Activated naive CD4-positive, alpha-beta T cell treated with anti-CD3 and anti-CD28 coated beads, Interleukin-2, amount 50 U/mL, for 72 hours (primary cell): Measurements from ENCODE around the gene ECSCR. TPM values are rescaled to one million over a fixed set of nuclear protein-coding genes. Genes with fewer than 3 reads are reported as not detected.
"Not testable (repeated sequence)": the region's sequence is repeated elsewhere in the genome, so short reads cannot be mapped to it uniquely, and the experiment has no call there.

Experiments
- ATAC-seq, 2 donors: fragments of 150-1000 bp; cut with Tn5 transposase; 2 replicates each; pipeline ENCODE4 v1.10.0; 2021; ENCODE audit warnings: mild to moderate bottlenecking in 2 of 2, moderate library complexity in 2 of 2
- DNase-seq, 2 donors: peaks; one replicate each; pipeline ENCODE4 v3.0.0; 2021 to 2022; ENCODE audit warnings: low spot score in 2 of 2
- H3K27ac Mint-ChIP-seq, 2 donors: one replicate each; pipeline ENCODE4 v1.8.0; 2022; ENCODE audit warnings: mild to moderate bottlenecking in 2 of 2, mixed read lengths in 2 of 2
- H3K36me3 Mint-ChIP-seq, 2 donors: one replicate each; pipeline ENCODE4 v1.8.0; 2022; ENCODE audit warnings: mixed read lengths in 2 of 2
- H3K9me3 Mint-ChIP-seq, 2 donors: one replicate each; pipeline ENCODE4 v1.8.0; 2022; ENCODE audit warnings: mixed read lengths in 2 of 2
- total RNA-seq, 2 donors: library from RNA; stranded (reverse); gene quantifications; one replicate each; pipeline ENCODE4 v1.2.3, GENCODE V29; 2022

ECSCR gene, protein sequence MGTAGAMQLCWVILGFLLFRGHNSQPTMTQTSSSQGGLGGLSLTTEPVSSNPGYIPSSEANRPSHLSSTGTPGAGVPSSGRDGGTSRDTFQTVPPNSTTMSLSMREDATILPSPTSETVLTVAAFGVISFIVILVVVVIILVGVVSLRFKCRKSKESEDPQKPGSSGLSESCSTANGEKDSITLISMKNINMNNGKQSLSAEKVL
- 1 to 10 TPM in 1 of 2 donors, not detected in 1; 1.9 TPM for total RNA-seq

GRCh38 chr5:139462586-139463276 lies at the start of gene ECSCR:
Gene ECSCR (minus strand): TSS chr5:139462743. CDS start chr5:139462670, 73 bp downstream.
- H3K27ac Mint-ChIP-seq, result peak within 1 kb of the TSS; percentile 44 to 60
- no peaks in the 10 kb centered on the region for H3K9me3 Mint-ChIP-seq
- no peaks in the 10 kb centered on the region for H3K36me3 Mint-ChIP-seq
- ATAC-seq (no peak), DNase-seq (no peak)

DNA sequence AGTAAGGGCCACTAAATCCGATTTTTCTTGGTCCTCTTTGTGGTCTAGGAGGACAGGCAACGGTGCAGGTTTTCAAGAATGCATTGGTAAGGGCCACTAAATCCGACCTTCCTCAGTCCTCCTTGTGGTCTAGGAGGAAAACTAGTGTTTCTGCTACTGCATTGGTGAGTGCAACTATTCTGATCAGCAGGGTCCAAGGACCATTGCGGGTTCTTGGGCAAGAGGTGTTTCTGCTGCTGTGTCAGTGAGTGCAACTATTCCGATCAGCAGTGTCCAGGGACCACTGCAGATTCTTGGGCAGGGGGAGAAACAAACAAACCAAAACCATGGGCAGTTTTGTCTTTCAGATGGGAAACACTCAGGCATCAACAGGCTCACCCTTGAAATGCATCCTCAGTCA lies 42.2 kb upstream of the ECSCR start:
- not testable (repeated sequence) for H3K36me3 Mint-ChIP-seq, DNase-seq, ATAC-seq, H3K27ac Mint-ChIP-seq, H3K9me3 Mint-ChIP-seq

DNA sequence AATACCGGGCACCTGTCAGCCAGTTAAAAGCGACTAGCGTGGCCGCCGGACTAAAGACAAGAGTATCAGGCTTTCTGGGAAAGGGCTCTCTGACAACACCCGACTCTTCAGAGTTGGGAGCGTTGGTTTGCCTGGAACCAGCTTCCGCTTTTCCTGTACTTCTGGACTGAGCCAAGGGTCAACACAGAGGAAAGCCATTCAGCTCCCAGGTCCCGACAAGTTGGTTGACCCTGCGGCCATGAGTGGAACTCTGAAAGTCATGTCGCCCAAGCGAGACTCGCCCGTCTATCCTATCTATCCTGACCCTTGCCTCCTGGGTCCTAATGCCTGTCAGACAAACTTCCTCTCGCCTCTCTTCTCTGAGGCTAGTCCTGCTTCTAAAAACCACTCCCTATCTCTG lies 41.3 kb upstream of the ECSCR start:
- H3K36me3 Mint-ChIP-seq, H3K9me3 Mint-ChIP-seq: not testable (repeated sequence)

DNA sequence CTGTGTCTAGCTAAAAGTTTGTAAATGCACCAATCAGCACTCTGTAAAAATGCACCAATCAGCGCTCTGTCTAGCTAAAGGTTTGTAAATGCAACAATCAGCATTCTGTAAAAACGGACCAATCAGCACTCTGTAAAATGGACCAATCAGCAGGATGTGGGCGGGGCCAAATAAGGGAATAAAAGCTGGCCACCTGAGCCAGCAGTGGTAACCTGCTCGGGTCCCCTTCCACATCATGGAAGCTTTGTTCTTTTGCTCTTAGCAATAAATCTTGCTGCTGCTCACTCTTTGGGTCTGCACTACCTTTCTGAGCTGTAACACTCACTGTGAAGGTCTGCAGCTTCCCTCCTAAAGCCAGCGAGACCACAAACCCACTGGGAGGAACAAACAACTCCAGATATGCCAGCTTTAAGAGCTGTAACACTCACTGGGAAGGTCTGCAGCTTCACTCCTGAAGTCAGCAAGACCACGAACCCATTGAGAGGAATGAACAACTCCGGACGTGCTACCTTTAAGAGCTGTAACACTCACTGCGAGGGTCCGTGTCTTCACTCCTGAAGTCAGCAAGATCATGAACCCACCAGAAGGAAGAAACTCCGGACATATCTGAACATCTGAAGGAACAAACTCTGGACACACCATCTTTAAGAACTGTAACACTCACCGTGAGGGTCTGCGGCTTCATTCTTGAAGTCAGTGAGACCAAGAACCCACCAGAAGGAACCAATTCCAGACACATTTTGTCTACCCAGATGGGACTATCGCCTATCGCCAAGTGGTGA lies 40.7 kb upstream of the ECSCR start:
- DNase-seq, H3K9me3 Mint-ChIP-seq, H3K36me3 Mint-ChIP-seq, H3K27ac Mint-ChIP-seq, ATAC-seq: not testable (repeated sequence)

More for the DNA sequence above, 41.3 kb upstream of the ECSCR start:
- not testable (repeated sequence) for DNase-seq, ATAC-seq
- peak overlapping the region in 1 of 2 donors; percentile 14 for H3K27ac Mint-ChIP-seq

DNA sequence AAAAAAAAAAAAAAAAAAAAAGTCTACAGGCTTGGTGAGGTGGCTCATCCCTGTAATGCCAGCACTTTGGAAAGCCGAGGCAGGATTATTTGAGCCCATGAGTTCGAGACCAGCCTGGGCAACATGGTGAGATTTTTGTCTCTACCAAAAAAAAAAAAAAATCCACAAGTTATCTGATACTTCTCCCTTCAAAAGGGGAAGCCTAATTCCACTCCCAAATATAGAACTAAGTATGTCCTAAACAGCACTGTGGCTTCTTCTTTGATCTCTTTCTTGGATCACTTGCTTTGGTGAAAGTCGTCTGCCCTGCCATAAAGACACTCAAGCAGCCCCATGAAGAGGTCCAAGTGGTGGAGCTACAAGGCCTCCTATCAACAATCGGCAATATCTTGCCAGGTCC lies 38.8 kb upstream of the ECSCR start:
- H3K36me3 Mint-ChIP-seq, result peaks cover 0 to 4% of the 10 kb centered on the region in 2 donors
- no peak overlapping the region for H3K27ac Mint-ChIP-seq
- H3K9me3 Mint-ChIP-seq, result peaks cover 0 to 4% of the 10 kb centered on the region in 2 donors
- no peak for DNase-seq
- ATAC-seq, result no peak

GRCh38 chr5:139495638-139496435 lies 33.3 kb upstream of the ECSCR start:
- peak in 1 of 2 donors; percentile 76 for ATAC-seq
- H3K27ac Mint-ChIP-seq, result peak overlapping the region in 1 of 2 donors; percentile 66
- H3K9me3 Mint-ChIP-seq, result no peaks in the 10 kb centered on the region
- no peak for DNase-seq
- H3K36me3 Mint-ChIP-seq, result no peaks in the 10 kb centered on the region

GRCh38 chr5:139494832-139495231 lies 32.3 kb upstream of the ECSCR start:
- no peak overlapping the region for H3K27ac Mint-ChIP-seq
- DNase-seq (no peak), ATAC-seq (no peak)
- no peaks in the 10 kb centered on the region for H3K36me3 Mint-ChIP-seq
- H3K9me3 Mint-ChIP-seq, result no peaks in the 10 kb centered on the region

GRCh38 chr5:139494256-139494655 lies 31.7 kb upstream of the ECSCR start:
- H3K36me3 Mint-ChIP-seq, result no peaks in the 10 kb centered on the region
- ATAC-seq, result no peak
- no peak for DNase-seq
- H3K27ac Mint-ChIP-seq, result no peak overlapping the region
- H3K9me3 Mint-ChIP-seq, result no peaks in the 10 kb centered on the region

DNA sequence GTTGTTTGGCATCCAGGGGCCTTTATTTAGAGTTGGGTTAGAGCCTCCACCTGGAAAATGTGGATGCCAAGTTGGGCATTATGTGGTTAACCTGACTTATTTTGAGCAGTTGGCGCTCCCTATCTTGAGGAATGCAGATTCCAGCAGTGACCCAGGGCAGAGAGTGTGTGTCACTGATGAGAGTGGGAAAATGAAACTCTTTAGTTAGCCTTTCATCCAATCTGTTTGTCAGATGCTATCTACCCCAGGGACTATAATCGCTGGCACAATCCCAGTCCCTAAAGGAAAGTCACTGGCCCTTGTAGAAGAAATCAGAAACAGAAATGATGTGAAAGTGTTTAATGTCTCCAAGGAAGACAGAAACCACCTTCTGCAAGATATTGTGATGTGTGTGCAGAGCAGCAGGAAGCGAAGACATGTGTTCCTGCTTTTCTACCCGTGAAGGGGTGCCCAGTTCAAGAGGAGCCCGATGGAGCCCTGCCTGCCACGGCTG lies 30.2 kb upstream of the ECSCR start:
- Mint-ChIP-seq H3K9me3 (no peaks in the 10 kb centered on the region), H3K27ac (no peak overlapping the region), H3K36me3 (no peaks in the 10 kb centered on the region)
- ATAC-seq (peak in 1 of 2 donors; percentile 75), DNase-seq (no peak)

- ATAC-seq (peak in 1 of 2 donors; percentile 18), DNase-seq (no peak)
- Mint-ChIP-seq H3K36me3 (no peaks in the 10 kb centered on the region), H3K27ac (peak overlapping the region; percentile 50 to 75), H3K9me3 (no peaks in the 10 kb centered on the region)
Observed at GRCh38 chr5:139488260-139488659, 25.7 kb upstream of the ECSCR start.

DNA sequence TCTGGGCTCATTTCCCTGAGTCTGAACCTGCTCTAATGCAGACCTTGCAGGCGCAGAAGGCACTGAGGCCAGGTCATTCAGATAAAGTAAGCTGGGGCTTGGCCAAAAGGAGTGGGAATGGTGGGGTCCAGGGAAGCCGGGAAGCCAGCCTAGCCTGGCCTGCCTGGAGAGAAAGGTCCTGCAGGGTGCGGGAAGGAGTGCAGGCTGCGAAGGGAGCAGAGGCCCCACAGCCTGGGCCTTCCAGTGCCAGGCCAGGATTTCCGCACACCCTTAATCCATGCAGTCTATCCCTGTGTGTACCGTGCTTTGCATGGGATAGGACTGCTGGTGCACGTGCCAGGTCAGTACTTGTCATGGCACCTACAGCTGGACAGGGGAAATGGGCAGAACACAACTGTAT lies 23.7 kb upstream of the ECSCR start:
- ATAC-seq (no peak), DNase-seq (no peak)
- H3K9me3 Mint-ChIP-seq, result no peaks in the 10 kb centered on the region
- no peak overlapping the region for H3K27ac Mint-ChIP-seq
- peaks cover 6 to 17% of the 10 kb centered on the region in 2 donors for H3K36me3 Mint-ChIP-seq

DNA sequence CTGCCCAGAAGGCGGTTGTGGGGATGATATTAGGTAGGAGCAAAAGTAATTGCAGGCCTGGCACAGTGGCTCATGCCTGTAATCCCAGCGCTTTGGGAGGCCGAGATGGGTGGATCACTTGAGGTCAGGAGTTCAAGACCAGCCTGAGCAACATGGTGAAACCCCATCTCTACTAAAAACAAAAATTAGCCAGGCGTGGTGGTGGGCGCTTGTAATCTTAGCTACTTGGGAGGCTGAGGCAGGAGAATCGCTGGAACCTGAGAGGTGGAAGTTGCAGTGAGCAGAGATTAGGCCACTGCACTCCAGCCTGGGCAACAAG lies 20.3 kb upstream of the ECSCR start:
- not testable (repeated sequence) for ATAC-seq, DNase-seq, H3K9me3 Mint-ChIP-seq
- Mint-ChIP-seq H3K36me3 (peaks cover 14 to 44% of the 10 kb centered on the region in 2 donors), H3K27ac (peak overlapping the region; percentile 95 to 96)

GRCh38 chr5:139482050-139482889 lies 19.7 kb upstream of the ECSCR start, which contains the start of gene STING1:
Gene STING1 (minus strand): TSS chr5:139482758. CDS start chr5:139481704, 1,054 bp downstream.
- H3K9me3 Mint-ChIP-seq, result no peaks in the 10 kb centered on the region
- H3K27ac Mint-ChIP-seq, result peak within 1 kb of the TSS; percentile 95 to 96
- ATAC-seq, result peak; percentile 85 to 86
- peaks cover 14 to 50% of the 10 kb centered on the region in 2 donors for H3K36me3 Mint-ChIP-seq
- peak; percentile 60 to 89 for DNase-seq

DNA sequence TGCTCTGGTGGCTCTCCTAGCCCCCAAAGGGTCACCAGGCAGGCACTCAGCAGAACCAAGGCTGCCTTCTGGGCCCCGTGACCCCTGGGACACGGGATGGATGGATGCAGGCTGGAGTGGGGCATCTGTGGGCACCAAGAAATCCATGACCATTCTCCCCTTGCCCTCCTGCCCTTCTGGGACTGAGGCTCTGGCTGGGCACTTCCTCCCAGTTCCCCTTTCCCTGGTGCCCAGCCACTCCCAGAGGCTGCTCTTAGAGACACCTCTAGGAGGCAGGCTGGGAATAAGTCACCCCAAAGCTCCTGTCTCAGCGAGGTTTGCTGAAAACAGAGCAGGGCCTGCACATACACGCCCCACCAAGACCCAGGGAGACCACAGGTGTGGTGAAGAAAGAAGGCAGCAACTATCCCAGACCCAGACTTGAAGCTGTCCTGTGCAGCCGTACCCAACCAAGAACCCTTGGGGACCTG lies 19.1 kb upstream of the ECSCR start:
- ATAC-seq (peak in 1 of 2 donors; percentile 29), DNase-seq (no peak)
- no peaks in the 10 kb centered on the region for H3K9me3 Mint-ChIP-seq
- peak overlapping the region; percentile 95 to 96 for H3K27ac Mint-ChIP-seq
- peaks cover 14 to 53% of the 10 kb centered on the region in 2 donors for H3K36me3 Mint-ChIP-seq

GRCh38 chr5:139481122-139481533 lies 18.6 kb upstream of the ECSCR start:
- H3K36me3 Mint-ChIP-seq, result peaks cover 14 to 54% of the 10 kb centered on the region in 2 donors
- H3K9me3 Mint-ChIP-seq, result no peaks in the 10 kb centered on the region
- peak overlapping the region; percentile 95 to 96 for H3K27ac Mint-ChIP-seq
- ATAC-seq (peak; percentile 54 to 60), DNase-seq (peak in 1 of 2 donors; percentile 74)
